ENCODE measurements around the gene ATP6V0D1.

DNA sequence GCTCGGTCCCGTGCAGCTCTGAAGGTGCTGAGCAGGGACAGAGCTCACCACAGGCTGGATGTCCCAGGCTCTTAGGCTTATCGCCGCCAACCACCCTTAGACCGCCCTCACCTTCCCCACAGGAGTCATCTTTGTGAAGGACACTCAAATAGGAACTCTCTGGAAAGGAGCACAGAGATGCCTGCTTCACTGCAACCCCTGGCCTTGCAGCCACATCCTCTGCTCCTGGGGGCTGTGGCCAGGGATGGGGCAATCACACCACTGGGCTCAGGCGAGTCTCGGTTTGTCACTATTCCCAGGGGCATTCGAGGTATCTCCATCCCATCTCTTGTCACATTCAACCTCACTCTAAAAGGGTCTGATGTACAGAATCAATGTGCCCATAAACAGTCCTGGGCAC is 75.6 kb downstream of the ATP6V0D1 start:
- no peak for TF ChIP-seq EP300 (IDR thresholded peaks at IDR 0.05; ENCODE audit: borderline replicate concordance in 1 of 2, low read depth in 1 of 2, low read length in 1 of 2)
- TF ChIP-seq TAF1 (IDR thresholded peaks at IDR 0.05; ENCODE audit: borderline replicate concordance, low read depth, low read length) = no peak

Data from SK-N-SH (cell line).